ENCODE measurements around the gene APPL1.

DNA sequence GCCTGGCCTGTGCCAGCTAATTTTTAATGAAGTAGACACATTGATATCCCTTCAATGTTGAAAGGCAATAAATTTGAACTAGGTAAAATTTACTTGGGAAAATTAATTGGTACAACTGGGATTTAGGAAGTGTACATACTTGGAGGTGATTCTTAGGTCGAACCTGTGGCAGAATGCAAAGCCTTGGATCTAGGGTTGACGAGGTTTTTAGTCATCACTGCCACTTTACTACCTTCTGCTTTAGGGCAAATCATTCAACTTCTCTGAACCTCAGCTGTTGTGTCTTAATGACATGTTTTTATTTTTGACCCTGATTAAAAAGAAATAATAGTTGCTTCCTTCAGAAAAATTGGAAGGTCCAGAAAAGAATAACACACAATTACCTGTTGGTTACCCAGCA, 2.5 kb downstream of the APPL1 start:
- TF ChIP-seq, protein P1, sequence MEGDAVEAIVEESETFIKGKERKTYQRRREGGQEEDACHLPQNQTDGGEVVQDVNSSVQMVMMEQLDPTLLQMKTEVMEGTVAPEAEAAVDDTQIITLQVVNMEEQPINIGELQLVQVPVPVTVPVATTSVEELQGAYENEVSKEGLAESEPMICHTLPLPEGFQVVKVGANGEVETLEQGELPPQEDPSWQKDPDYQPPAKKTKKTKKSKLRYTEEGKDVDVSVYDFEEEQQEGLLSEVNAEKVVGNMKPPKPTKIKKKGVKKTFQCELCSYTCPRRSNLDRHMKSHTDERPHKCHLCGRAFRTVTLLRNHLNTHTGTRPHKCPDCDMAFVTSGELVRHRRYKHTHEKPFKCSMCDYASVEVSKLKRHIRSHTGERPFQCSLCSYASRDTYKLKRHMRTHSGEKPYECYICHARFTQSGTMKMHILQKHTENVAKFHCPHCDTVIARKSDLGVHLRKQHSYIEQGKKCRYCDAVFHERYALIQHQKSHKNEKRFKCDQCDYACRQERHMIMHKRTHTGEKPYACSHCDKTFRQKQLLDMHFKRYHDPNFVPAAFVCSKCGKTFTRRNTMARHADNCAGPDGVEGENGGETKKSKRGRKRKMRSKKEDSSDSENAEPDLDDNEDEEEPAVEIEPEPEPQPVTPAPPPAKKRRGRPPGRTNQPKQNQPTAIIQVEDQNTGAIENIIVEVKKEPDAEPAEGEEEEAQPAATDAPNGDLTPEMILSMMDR (conservative IDR thresholded peaks at IDR 0.05 in 1 of 2, IDR thresholded peaks at IDR 0.05 in 1 of 2; ENCODE audit: extremely low read depth in 1 of 2, insufficient read depth in 1 of 2, low read depth in 1 of 2, low read length in 2 of 2): no peak
- TF ChIP-seq EZH2 (IDR thresholded peaks at IDR 0.05; ENCODE audit: borderline replicate concordance, low read length): no peak

Measured in mammary epithelial cell (primary cell).